T-helper 9 cell (primary cell): ENCODE results near the gene COX5A.

Source experiments
- DNase-seq: peaks from one replicate; pipeline ENCODE4 v3.0.0-alpha.2; 2020
- total RNA-seq, 2 donors: gene quantifications; one replicate each; lab custom pipeline; 2026; lab: John Stamatoyannopoulos, UW

The COX5A gene
- 18.8 to 40.4 reads per million in 2 donors for total RNA-seq

GRCh38 chr15:74937590-74938371 lies at the start of gene COX5A:
COX5A (minus strand) TSS chr15:74938073; CDS start chr15:74938014, 59 bp downstream.
- peak; percentile 83 for DNase-seq

- no peak for DNase-seq
Measured at GRCh38 chr15:74983725-74984231, 45.9 kb upstream of the COX5A start.

GRCh38 chr15:74982183-74982582 lies 44.3 kb upstream of the COX5A start:
- DNase-seq: no peak

- DNase-seq: no peak
Measured at GRCh38 chr15:74978503-74978902, 40.6 kb upstream of the COX5A start.

GRCh38 chr15:74978077-74978476 lies 40.2 kb upstream of the COX5A start:
- DNase-seq: no peak

- no peak for DNase-seq
Measured at GRCh38 chr15:74977599-74977998, 39.7 kb upstream of the COX5A start.

GRCh38 chr15:74976159-74976558 lies 38.3 kb upstream of the COX5A start:
- DNase-seq: no peak

- no peak for DNase-seq
Measured at GRCh38 chr15:74967670-74968069, 29.8 kb upstream of the COX5A start.

- no peak for DNase-seq
Measured at GRCh38 chr15:74964794-74965193, 26.9 kb upstream of the COX5A start.

- DNase-seq: no peak
Measured at GRCh38 chr15:74963213-74963612, 25.3 kb upstream of the COX5A start.

- DNase-seq: no peak
Measured at GRCh38 chr15:74962671-74963070, 24.8 kb upstream of the COX5A start.

GRCh38 chr15:74962219-74962618 lies 24.3 kb upstream of the COX5A start:
- no peak for DNase-seq

GRCh38 chr15:74961616-74962015 lies 23.7 kb upstream of the COX5A start:
- DNase-seq: no peak

GRCh38 chr15:74960995-74961588 lies 23.2 kb upstream of the COX5A start:
- DNase-seq: no peak

GRCh38 chr15:74960286-74960685 lies 22.4 kb upstream of the COX5A start:
- no peak for DNase-seq

GRCh38 chr15:74959586-74959939 lies 21.7 kb upstream of the COX5A start:
- DNase-seq: no peak

- no peak for DNase-seq
Measured at GRCh38 chr15:74958908-74959585, 21.2 kb upstream of the COX5A start.

- DNase-seq: no peak
Measured at GRCh38 chr15:74958320-74958907, 20.5 kb upstream of the COX5A start.

GRCh38 chr15:74957476-74958035 lies 19.7 kb upstream of the COX5A start:
- DNase-seq: no peak

- peak; percentile 48 for DNase-seq
Measured at GRCh38 chr15:74956648-74957475, 19.0 kb upstream of the COX5A start, which contains the start of gene RPP25. RPP25 (minus strand) TSS chr15:74956772; CDS start chr15:74956583, 189 bp downstream.

GRCh38 chr15:74955796-74956647 lies 18.1 kb upstream of the COX5A start:
- peak; percentile 43 for DNase-seq
